ENCODE results near the gene FN3KRP.
"Not testable (repeated sequence)": the region's sequence is repeated elsewhere in the genome, so short reads cannot be mapped to it uniquely, and the experiment has no call there.

FN3KRP gene

GRCh38 chr17:82709676-82710498 is 6.6 kb upstream of the FN3KRP start:
- no peak for DNase-seq

- DNase-seq, result no peak
These were observed 5.8 kb upstream of the FN3KRP start for GRCh38 chr17:82710499-82711232.

GRCh38 chr17:82713071-82713723 is 3.3 kb upstream of the FN3KRP start:
- no peak for DNase-seq

- no peak for DNase-seq
These were observed 2.6 kb downstream of the FN3KRP start for GRCh38 chr17:82718986-82719685.

GRCh38 chr17:82720204-82720603 is 3.7 kb downstream of the FN3KRP start:
- DNase-seq, result no peak

GRCh38 chr17:82722341-82723013 is 6.0 kb downstream of the FN3KRP start:
- DNase-seq, result no peak

GRCh38 chr17:82723169-82723807 is 6.8 kb downstream of the FN3KRP start:
- no peak for DNase-seq

GRCh38 chr17:82726427-82726826 is 9.9 kb downstream of the FN3KRP start:
- no peak for DNase-seq

GRCh38 chr17:82729479-82730260 is 13.2 kb downstream of the FN3KRP start:
- no peak for DNase-seq

- DNase-seq, result no peak
These were observed 15.7 kb downstream of the FN3KRP start for GRCh38 chr17:82732118-82732743.

- DNase-seq, result peak; percentile 35
These were observed 18.7 kb downstream of the FN3KRP start, which contains the start of gene FN3K for GRCh38 chr17:82734987-82735866. Gene FN3K, plus strand, starts transcription at chr17:82735615. Its CDS starts 22 bp downstream, at chr17:82735637.

GRCh38 chr17:82736511-82737185 is 20.1 kb downstream of the FN3KRP start:
- no peak for DNase-seq

GRCh38 chr17:82737967-82738877 is 21.7 kb downstream of the FN3KRP start:
- DNase-seq, result no peak

- no peak for DNase-seq
These were observed 24.6 kb downstream of the FN3KRP start for GRCh38 chr17:82740906-82741759.

GRCh38 chr17:82743344-82744219 is 27.1 kb downstream of the FN3KRP start:
- DNase-seq, result no peak

- DNase-seq, result not testable (repeated sequence)
These were observed 28.2 kb downstream of the FN3KRP start for GRCh38 chr17:82744736-82745135.
